ENCODE measurements around the gene DYNLRB2. TPM values are rescaled to one million over a fixed set of nuclear protein-coding genes. Genes with fewer than 3 reads are reported as not detected.

The DYNLRB2 gene
- total RNA-seq, result 0.71 TPM in 1 of 2 replicates, not detected in the other

- CTCF ChIA-PET, result no interaction called here
- H3K4me1 Mint-ChIP-seq, result peaks cover 16% of the 10 kb centered on the region
- peaks cover 7% of the 10 kb centered on the region for H3K27me3 Mint-ChIP-seq
- H3K27ac Mint-ChIP-seq, result peak within 1 kb of the TSS; percentile 96
- intact Hi-C loops (cut with micrococcal nuclease), result loop anchor here (1.0 to 10.0 kb wide), 7 partner anchors 136 to 1632 kb away; partner anchors contain the start of genes CDYL2, CENPN, GAN and MAF
- DNase-seq, result peak; percentile 90
- no peak for TF ChIP-seq CTCF (IDR thresholded peaks at IDR 0.05)
- peak within 1 kb of the TSS; percentile 96 for H3K4me3 Mint-ChIP-seq
- H3K9me3 Mint-ChIP-seq, result no peaks in the 10 kb centered on the region
- peak; percentile 92 for ATAC-seq (ENCODE audit: low read depth)
- POLR2A ChIA-PET, result no interaction called here
- peaks cover 4% of the 10 kb centered on the region for H3K36me3 Mint-ChIP-seq (ENCODE audit: low read depth)
These were observed at the start of gene DYNLRB2 for GRCh38 chr16:80540516-80541305. TSS of gene DYNLRB2 (plus strand) at chr16:80540993. CDS start at chr16:80541077, 84 bp downstream.

GRCh38 chr16:80500116-80500859 lies 40.5 kb upstream of the DYNLRB2 start:
- ATAC-seq (ENCODE audit: low read depth) (peak; percentile 25), DNase-seq (no peak)
- Mint-ChIP-seq H3K27ac (no peak overlapping the region), H3K4me3 (no peak overlapping the region), H3K9me3 (peaks cover 6% of the 10 kb centered on the region), H3K4me1 (peaks cover 9% of the 10 kb centered on the region), H3K36me3 (ENCODE audit: low read depth) (no peaks in the 10 kb centered on the region), H3K27me3 (peaks cover 16% of the 10 kb centered on the region)
- POLR2A ChIA-PET, result interaction anchor here (0.5 kb wide), 1 partner anchor 1297 kb away, joined by 4 read pairs; no protein-coding TSS in a partner anchor
- CTCF ChIA-PET, result no interaction called here
- intact Hi-C loops (cut with micrococcal nuclease), result no loop called here
- no peak for TF ChIP-seq CTCF (IDR thresholded peaks at IDR 0.05)

- Mint-ChIP-seq H3K4me3 (no peak overlapping the region), H3K27ac (no peak overlapping the region)
- no peak for DNase-seq
These were observed 39.8 kb upstream of the DYNLRB2 start for GRCh38 chr16:80500961-80501525.

GRCh38 chr16:80503107-80503506 lies 37.7 kb upstream of the DYNLRB2 start:
- H3K36me3 Mint-ChIP-seq (ENCODE audit: low read depth), result no peaks in the 10 kb centered on the region
- CTCF ChIA-PET, result no interaction called here
- POLR2A ChIA-PET, result no interaction called here

More at GRCh38 chr16:80500961-80501525, 39.8 kb upstream of the DYNLRB2 start:
- ATAC-seq (ENCODE audit: low read depth), result no peak
- CTCF ChIA-PET, result no interaction called here
- POLR2A ChIA-PET, result interaction anchor here (0.5 kb wide), 1 partner anchor 1298 kb away, joined by 4 read pairs; no protein-coding TSS in a partner anchor
- Mint-ChIP-seq H3K4me1 (peaks cover 9% of the 10 kb centered on the region), H3K27me3 (peaks cover 16% of the 10 kb centered on the region), H3K36me3 (ENCODE audit: low read depth) (no peaks in the 10 kb centered on the region), H3K9me3 (peaks cover 6% of the 10 kb centered on the region)
- no peak for TF ChIP-seq CTCF (IDR thresholded peaks at IDR 0.05)
- intact Hi-C loops (cut with micrococcal nuclease), result no loop called here

More at GRCh38 chr16:80503107-80503506, 37.7 kb upstream of the DYNLRB2 start:
- DNase-seq, result no peak
- ATAC-seq (ENCODE audit: low read depth), result no peak
- Mint-ChIP-seq H3K27me3 (peaks cover 8% of the 10 kb centered on the region), H3K4me1 (peaks cover 9% of the 10 kb centered on the region), H3K4me3 (no peak overlapping the region), H3K9me3 (peaks cover 6% of the 10 kb centered on the region), H3K27ac (no peak overlapping the region)
- TF ChIP-seq CTCF (IDR thresholded peaks at IDR 0.05), result no peak
- intact Hi-C loops (cut with micrococcal nuclease), result no loop called here

Measured in activated B cell treated with CpG ODN at 0.5 μM for 24 hours (primary cell).